ENCODE data around the gene ACSS3.

- TF ChIP-seq CTCF (IDR thresholded peaks at IDR 0.05 in 2 of 3, conservative IDR thresholded peaks at IDR 0.05 in 1 of 3; ENCODE audit: insufficient read depth in 2 of 3, low read depth in 1 of 3, low read length in 3 of 3): no peak
- TF ChIP-seq ATF3 (IDR thresholded peaks at IDR 0.05): no peak
- no peak for TF ChIP-seq ATF3 (CRISPR knock-in tag; conservative IDR thresholded peaks at IDR 0.05)
- TF ChIP-seq EZH2 (IDR thresholded peaks at IDR 0.05; ENCODE audit: borderline replicate concordance, low read depth, low read length): no peak
- TF ChIP-seq MLX (CRISPR knock-in tag; conservative IDR thresholded peaks at IDR 0.05): no peak
- TF ChIP-seq YY1 (IDR thresholded peaks at IDR 0.05; ENCODE audit: borderline replicate concordance in 1 of 3, control insufficient read depth in 1 of 3, extremely low read depth in 1 of 3, insufficient read depth in 3 of 3, insufficient read length in 1 of 3, insufficient replicate concordance in 2 of 3, low read depth in 1 of 3, low read length in 2 of 3): no peak
These were observed 88.9 kb downstream of the ACSS3 start for GRCh38 chr12:81166790-81167189.

Measured in K562 (cell line).